ENCODE measurements around the gene TPMT.

- TF ChIP-seq CTCF (IDR thresholded peaks at IDR 0.05): no peak
- TF ChIP-seq POLR2A (IDR thresholded peaks at IDR 0.05): no peak
- TF ChIP-seq POLR2AphosphoS5 (IDR thresholded peaks at IDR 0.05): no peak
- TF ChIP-seq EP300 (IDR thresholded peaks at IDR 0.05): no peak
These were observed 44.7 kb downstream of the TPMT start for GRCh38 chr6:18110162-18110561.

Data from suprapubic skin (tissue), 4 donors.